Ishikawa (cell line): ENCODE data around the gene IL1RAPL1.
A peak's percentile ranks its signal among the peaks of the same experiment; 100 is the strongest.

Source experiments
- CEBPB ChIP-seq: IDR thresholded peaks from 2 replicates; pipeline ENCODE4 v1.6.1; 2012
- CREB1 ChIP-seq: IDR thresholded peaks from 2 replicates; pipeline ENCODE4 v1.6.1; 2012; ENCODE audit warnings: low read depth
- EGR1 ChIP-seq: IDR thresholded peaks from 2 replicates; pipeline ENCODE4 v1.6.1; 2012
- EP300 ChIP-seq: IDR thresholded peaks from 2 replicates; pipeline ENCODE4 v1.6.1; 2012; ENCODE audit warnings: borderline replicate concordance
- FOXM1 ChIP-seq: IDR thresholded peaks from 2 replicates; pipeline ENCODE4 v1.6.1; 2012; ENCODE audit warnings: low read depth, borderline replicate concordance
- NFIC ChIP-seq: IDR thresholded peaks from 2 replicates; pipeline ENCODE4 v1.6.1; 2012
- RAD21 ChIP-seq: IDR thresholded peaks from 2 replicates; pipeline ENCODE4 v1.6.1; 2012; ENCODE audit warnings: low read depth
- TAF1 ChIP-seq: IDR thresholded peaks from 2 replicates; pipeline ENCODE4 v1.6.1; 2012; ENCODE audit warnings: low read depth, mild to moderate bottlenecking
- TCF12 ChIP-seq: IDR thresholded peaks from 2 replicates; pipeline ENCODE4 v1.6.1; 2012; ENCODE audit warnings: low read depth
- TEAD4 ChIP-seq: IDR thresholded peaks from 2 replicates; pipeline ENCODE4 v1.6.1; 2012
- YY1 ChIP-seq: IDR thresholded peaks from 2 replicates; pipeline ENCODE4 v1.6.1; 2012; ENCODE audit warnings: low read depth
- ZBTB7A ChIP-seq: IDR thresholded peaks from 2 replicates; pipeline ENCODE4 v1.6.1; 2012; ENCODE audit warnings: low read depth
- TF ChIP-seq, protein P1 (sequence below): IDR thresholded peaks from 2 replicates; pipeline ENCODE4 v1.6.1; 2012
- TF ChIP-seq, protein P2 (sequence below): IDR thresholded peaks from 2 replicates; pipeline ENCODE4 v1.6.1; 2012; ENCODE audit warnings: low read depth, mild to moderate bottlenecking
- TF ChIP-seq, protein P3 (sequence below): IDR thresholded peaks from 2 replicates; pipeline ENCODE4 v1.6.1; 2012

Gene IL1RAPL1

DNA sequence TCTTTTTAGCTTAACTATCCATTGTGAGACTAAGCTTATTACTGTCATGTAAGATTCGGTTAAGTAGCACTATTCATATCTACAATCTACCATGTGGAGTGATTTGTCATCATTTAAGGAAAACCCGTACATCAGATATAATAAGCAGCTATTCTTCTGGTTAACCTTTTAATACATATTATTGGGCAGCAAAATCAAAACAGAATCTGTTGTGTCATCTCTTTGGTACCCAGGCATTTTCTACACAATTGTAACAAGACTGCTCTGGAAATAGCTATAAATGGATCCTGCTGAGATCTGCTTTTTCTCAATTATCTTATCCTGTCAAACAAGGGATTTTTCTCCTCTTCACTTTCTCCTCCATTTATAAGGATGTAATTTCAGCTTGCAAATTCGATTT lies 1106.7 kb downstream of the IL1RAPL1 start:
- TF ChIP-seq RAD21 (no peak), YY1 (no peak), FOXM1 (no peak), NFIC (no peak), EGR1 (no peak), TEAD4 (no peak), CEBPB (no peak), TCF12 (no peak), ZBTB7A (no peak)
- TF ChIP-seq, protein P1, sequence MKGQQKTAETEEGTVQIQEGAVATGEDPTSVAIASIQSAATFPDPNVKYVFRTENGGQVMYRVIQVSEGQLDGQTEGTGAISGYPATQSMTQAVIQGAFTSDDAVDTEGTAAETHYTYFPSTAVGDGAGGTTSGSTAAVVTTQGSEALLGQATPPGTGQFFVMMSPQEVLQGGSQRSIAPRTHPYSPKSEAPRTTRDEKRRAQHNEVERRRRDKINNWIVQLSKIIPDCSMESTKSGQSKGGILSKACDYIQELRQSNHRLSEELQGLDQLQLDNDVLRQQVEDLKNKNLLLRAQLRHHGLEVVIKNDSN: no peak
- TF ChIP-seq, protein P2, sequence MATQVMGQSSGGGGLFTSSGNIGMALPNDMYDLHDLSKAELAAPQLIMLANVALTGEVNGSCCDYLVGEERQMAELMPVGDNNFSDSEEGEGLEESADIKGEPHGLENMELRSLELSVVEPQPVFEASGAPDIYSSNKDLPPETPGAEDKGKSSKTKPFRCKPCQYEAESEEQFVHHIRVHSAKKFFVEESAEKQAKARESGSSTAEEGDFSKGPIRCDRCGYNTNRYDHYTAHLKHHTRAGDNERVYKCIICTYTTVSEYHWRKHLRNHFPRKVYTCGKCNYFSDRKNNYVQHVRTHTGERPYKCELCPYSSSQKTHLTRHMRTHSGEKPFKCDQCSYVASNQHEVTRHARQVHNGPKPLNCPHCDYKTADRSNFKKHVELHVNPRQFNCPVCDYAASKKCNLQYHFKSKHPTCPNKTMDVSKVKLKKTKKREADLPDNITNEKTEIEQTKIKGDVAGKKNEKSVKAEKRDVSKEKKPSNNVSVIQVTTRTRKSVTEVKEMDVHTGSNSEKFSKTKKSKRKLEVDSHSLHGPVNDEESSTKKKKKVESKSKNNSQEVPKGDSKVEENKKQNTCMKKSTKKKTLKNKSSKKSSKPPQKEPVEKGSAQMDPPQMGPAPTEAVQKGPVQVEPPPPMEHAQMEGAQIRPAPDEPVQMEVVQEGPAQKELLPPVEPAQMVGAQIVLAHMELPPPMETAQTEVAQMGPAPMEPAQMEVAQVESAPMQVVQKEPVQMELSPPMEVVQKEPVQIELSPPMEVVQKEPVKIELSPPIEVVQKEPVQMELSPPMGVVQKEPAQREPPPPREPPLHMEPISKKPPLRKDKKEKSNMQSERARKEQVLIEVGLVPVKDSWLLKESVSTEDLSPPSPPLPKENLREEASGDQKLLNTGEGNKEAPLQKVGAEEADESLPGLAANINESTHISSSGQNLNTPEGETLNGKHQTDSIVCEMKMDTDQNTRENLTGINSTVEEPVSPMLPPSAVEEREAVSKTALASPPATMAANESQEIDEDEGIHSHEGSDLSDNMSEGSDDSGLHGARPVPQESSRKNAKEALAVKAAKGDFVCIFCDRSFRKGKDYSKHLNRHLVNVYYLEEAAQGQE: no peak

DNA sequence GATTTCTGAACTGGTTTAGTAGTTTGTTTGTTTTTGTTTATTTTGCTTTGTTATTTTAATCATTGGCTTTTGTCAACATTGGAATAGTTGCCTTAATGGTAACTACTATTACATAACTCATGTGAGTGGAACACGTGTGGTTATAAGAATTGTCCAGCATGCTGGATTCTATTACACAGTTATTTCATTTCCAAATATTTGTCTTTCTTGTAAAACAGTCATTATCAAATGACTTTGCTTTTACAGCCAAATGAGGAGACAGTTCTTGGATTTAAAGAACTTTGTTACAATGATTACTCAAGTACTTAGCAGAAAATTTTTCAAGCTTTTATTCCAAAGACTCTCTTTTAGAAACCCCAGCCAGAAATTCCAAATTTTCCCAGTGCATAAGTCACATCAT lies 1112.0 kb downstream of the IL1RAPL1 start:
- TF ChIP-seq TAF1 (no peak), RAD21 (no peak), FOXM1 (no peak), NFIC (no peak), CREB1 (no peak), TEAD4 (no peak), EP300 (no peak), CEBPB (no peak), YY1 (no peak), ZBTB7A (no peak), TCF12 (no peak)
- TF ChIP-seq, protein P1: no peak
- TF ChIP-seq, protein P3, sequence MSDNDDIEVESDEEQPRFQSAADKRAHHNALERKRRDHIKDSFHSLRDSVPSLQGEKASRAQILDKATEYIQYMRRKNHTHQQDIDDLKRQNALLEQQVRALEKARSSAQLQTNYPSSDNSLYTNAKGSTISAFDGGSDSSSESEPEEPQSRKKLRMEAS: no peak
- TF ChIP-seq, protein P2: no peak

DNA sequence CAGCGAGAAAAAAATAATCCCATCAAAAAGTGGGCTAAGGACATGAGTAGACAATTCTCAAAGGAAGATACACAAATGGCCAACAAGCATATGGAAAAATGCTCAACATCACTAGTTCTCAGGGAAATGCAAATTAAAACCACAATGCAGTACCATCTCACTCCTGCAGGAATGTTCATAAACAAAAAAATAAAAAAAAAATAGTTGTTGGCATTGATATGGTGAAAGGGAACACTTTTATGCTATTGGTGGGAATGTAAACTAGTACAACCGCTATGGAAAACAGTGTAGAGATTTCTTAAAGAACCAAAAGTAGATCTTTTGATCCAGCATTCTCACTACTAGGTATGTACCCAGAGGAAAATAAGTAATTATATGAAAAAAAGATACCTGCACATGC lies 1119.8 kb downstream of the IL1RAPL1 start:
- TF ChIP-seq FOXM1: no peak
- no peak for TF ChIP-seq RAD21
- TF ChIP-seq, protein P3: no peak
- no peak for TF ChIP-seq EGR1
- TF ChIP-seq, protein P1: no peak
- no peak for TF ChIP-seq TCF12
- TF ChIP-seq, protein P2: no peak
- TF ChIP-seq CEBPB: no peak

DNA sequence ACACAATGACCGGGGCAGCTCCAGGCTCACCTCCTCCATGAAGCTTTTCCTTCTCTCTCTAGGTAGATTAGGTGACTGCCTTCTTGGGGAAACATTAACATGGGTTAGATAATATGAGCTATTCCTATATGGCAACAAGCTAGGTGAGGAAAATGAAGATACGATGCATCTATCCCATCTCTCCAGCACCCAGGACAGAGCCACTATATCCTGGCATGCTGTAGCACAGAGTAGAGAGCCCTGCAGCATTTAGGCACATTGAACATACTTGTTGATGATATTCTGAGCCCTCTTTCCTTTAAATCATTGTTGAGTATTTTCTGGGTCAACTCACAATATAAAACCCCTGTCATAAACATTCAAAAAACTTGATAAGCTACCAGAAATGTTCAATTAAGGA lies 1133.9 kb downstream of the IL1RAPL1 start:
- TF ChIP-seq, protein P2: peak; percentile 58
- no peak for TF ChIP-seq TCF12
